Measurements from ENCODE around the gene NLRC4.

DNA sequence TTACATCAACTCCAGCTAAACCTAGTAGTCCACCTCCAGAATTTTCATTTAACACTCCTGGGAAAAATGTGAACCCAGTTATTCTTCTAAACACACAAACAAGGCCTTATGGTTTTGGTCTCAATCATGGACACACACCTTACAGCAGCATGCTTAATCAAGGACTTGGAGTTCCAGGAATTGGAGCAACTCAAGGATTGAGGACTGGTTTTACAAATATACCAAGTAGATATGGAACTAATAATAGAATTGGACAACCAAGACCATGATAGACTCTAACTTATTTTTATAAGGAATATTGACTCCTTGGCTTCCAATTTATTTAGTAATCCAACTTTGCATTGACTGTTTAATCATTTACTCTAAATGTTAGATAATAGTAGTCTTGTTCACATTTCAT lies 44.2 kb downstream of the NLRC4 start:
- TF ChIP-seq, protein P1, sequence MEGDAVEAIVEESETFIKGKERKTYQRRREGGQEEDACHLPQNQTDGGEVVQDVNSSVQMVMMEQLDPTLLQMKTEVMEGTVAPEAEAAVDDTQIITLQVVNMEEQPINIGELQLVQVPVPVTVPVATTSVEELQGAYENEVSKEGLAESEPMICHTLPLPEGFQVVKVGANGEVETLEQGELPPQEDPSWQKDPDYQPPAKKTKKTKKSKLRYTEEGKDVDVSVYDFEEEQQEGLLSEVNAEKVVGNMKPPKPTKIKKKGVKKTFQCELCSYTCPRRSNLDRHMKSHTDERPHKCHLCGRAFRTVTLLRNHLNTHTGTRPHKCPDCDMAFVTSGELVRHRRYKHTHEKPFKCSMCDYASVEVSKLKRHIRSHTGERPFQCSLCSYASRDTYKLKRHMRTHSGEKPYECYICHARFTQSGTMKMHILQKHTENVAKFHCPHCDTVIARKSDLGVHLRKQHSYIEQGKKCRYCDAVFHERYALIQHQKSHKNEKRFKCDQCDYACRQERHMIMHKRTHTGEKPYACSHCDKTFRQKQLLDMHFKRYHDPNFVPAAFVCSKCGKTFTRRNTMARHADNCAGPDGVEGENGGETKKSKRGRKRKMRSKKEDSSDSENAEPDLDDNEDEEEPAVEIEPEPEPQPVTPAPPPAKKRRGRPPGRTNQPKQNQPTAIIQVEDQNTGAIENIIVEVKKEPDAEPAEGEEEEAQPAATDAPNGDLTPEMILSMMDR (IDR thresholded peaks at IDR 0.05), result no peak
- no peak for TF ChIP-seq POLR2A (IDR thresholded peaks at IDR 0.05)

All from lower leg skin (tissue), 3 donors.